Subcutaneous adipose tissue (tissue), 4 donors: Measurements from ENCODE around the gene AMN. TPM values are rescaled to one million over a fixed set of nuclear protein-coding genes. Genes with fewer than 3 reads are reported as not detected.

Source experiments
- total RNA-seq, 4 donors: library from RNA; depleted of rRNA; stranded (reverse); fragments of >200 nt; gene quantifications; one replicate each; pipeline ENCODE4 v1.1.0, GENCODE V29; 2016
- TF ChIP-seq, protein P1 (sequence below): fragments of 450-650 bp; IDR thresholded peaks from one replicate; pipeline ENCODE4 v1.5.1; 2016; ENCODE audit warnings: low read depth, mild to moderate bottlenecking, control low read depth, antibody characterized with exemption, moderate library complexity

AMN gene
- total RNA-seq, 4 donors from 2014 or later = 0.66 to 1.9 TPM; not detected in 2

- TF ChIP-seq, protein P1, sequence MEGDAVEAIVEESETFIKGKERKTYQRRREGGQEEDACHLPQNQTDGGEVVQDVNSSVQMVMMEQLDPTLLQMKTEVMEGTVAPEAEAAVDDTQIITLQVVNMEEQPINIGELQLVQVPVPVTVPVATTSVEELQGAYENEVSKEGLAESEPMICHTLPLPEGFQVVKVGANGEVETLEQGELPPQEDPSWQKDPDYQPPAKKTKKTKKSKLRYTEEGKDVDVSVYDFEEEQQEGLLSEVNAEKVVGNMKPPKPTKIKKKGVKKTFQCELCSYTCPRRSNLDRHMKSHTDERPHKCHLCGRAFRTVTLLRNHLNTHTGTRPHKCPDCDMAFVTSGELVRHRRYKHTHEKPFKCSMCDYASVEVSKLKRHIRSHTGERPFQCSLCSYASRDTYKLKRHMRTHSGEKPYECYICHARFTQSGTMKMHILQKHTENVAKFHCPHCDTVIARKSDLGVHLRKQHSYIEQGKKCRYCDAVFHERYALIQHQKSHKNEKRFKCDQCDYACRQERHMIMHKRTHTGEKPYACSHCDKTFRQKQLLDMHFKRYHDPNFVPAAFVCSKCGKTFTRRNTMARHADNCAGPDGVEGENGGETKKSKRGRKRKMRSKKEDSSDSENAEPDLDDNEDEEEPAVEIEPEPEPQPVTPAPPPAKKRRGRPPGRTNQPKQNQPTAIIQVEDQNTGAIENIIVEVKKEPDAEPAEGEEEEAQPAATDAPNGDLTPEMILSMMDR = no peak
These were observed 10.2 kb downstream of the AMN start for GRCh38 chr14:102932484-102933248.

DNA sequence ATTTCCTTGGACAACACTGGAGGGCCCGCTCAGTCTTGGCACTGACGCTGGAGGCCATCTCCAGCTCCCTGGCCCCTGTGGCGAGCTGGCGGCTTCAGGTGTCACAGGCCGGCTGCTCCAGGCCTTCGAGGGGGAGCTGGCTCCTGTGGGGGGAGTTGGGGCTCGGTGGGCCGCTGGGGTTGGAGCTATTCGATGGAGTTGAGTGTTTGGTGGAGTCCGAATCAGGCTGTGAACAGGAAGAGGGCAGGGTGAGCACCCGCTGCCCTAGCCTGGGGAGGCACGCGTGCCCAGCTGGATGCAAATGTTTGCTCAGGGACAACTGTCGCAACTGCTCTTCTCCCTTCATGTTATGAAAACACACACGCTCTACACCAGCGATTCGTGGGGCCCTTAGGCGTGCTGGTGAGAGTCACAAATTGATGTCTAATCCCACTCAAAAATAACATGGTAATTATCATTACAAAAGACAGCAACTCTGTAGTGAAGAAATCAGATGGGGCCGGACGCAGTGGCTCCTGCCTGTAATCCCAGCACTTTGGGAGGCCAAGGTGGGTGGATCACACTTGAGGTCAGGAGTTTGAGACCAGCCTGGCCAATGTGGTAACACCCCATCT is 11.3 kb downstream of the AMN start:
- TF ChIP-seq, protein P1 = no peak

DNA sequence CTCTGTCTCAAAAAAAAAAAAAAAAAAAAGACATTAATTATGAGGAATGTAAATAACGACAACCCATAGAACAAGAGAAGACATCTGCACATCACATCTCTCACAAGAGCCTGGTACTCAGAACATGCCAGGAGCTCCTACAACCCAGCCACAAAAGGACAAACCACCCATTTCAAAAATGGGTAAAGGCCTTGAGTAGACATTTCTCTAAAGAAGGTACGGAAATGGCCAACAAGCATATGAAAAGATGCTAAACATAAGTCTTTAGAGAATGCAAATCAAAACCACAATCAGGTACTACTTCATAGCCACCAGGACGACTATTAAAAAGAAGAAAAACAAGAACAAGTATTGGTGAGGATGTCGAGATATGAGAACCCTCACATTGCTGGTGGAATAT is 13.3 kb downstream of the AMN start:
- TF ChIP-seq, protein P1 = no peak

GRCh38 chr14:102937331-102938175 is 15.1 kb downstream of the AMN start:
- TF ChIP-seq, protein P1 = no peak

DNA sequence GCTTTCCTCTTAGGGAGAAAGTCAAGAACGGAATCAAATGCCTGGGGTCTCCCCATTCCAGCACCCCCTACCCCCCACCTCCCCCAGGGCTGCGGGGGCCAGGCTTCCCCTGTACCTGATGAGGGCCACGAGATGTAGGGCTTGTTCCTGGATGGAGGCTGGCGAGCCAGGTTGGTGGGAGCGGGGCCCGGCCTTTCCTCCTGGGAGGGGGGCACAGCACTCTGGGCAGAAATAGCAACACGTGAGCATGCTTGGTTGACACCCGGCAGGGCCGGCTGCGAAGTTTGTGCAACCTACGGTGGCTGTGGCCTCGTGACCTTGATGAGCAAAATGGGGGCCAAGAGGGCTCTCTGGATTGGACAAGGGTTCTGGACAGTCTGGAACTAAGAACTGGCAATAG is 15.7 kb downstream of the AMN start:
- TF ChIP-seq, protein P1 = no peak

- TF ChIP-seq, protein P1 = no peak
These were observed 16.9 kb downstream of the AMN start for GRCh38 chr14:102939329-102939728.
